B cell (primary cell): ENCODE data around the gene CCN5. TPM values are rescaled to one million over a fixed set of nuclear protein-coding genes. Genes with fewer than 3 reads are reported as not detected.

Experiments
- ATAC-seq: fragments of 200-7000 bp; cut with Tn5 transposase; one replicate; pipeline ENCODE4 v1.10.0; 2021; ENCODE audit warnings: low read depth, mild to moderate bottlenecking, moderate number of reproducible peaks, moderate library complexity
- CTCF ChIA-PET: fragments of 350-600 bp; sonication (Branson Sonifier 250); formaldehyde crosslinking; loops from one replicate; lab custom pipeline; 2021; ENCODE audit warnings: antibody characterized with exemption, inconsistent platforms; lab: Charles Lee
- POLR2A ChIA-PET: fragments of 350-600 bp; sonication (Branson Sonifier 250); formaldehyde crosslinking; loops from one replicate; lab custom pipeline; 2021; ENCODE audit warnings: antibody characterized with exemption; lab: Charles Lee
- DNase-seq: peaks from one replicate; pipeline ENCODE4 v3.0.0; 2013
- H2AFZ ChIP-seq: 2 replicates; pipeline ENCODE4 v1.6.1; 2012; ENCODE audit warnings: mild to moderate bottlenecking, low read depth, low read length; ENCODE audit not compliant: insufficient read depth, poor library complexity, severe bottlenecking
- H3K27ac ChIP-seq, 2 donors: 1 replicate in 1 of 2; 2 replicates in 1 of 2; pipeline ENCODE4 v1.5.1; 2012 to 2013; ENCODE audit warnings: low read length in 2 of 2, mild to moderate bottlenecking in 2 of 2, moderate library complexity in 1 of 2
- H3K27me3 ChIP-seq, 4 experiments: fragments of 200-600 bp in 1 of 4; sonication (generic) in 1 of 4; replicated peaks in 1 of 4; 1 replicate in 2 of 4; 2 replicates in 2 of 4; pipeline versions ENCODE4 v1.6.1 to v1.7.0; 2013 to 2016; ENCODE audit warnings: low read length in 3 of 4, mild to moderate bottlenecking in 2 of 4, mixed read lengths in 1 of 4, moderate library complexity in 1 of 4; ENCODE audit not compliant: insufficient read depth in 4 of 4, control insufficient read depth in 3 of 4; ENCODE audit errors: control extremely low read depth in 1 of 4
- H3K36me3 ChIP-seq, 2 experiments: replicated peaks in 1 of 2; 1 replicate in 1 of 2; 2 replicates in 1 of 2; pipeline versions ENCODE4 v1.6.1 to v1.7.1; 2013; ENCODE audit warnings: low read length in 1 of 2; ENCODE audit not compliant: insufficient read depth in 2 of 2, control insufficient read depth in 1 of 2; ENCODE audit errors: control extremely low read depth in 1 of 2, extremely low read depth in 1 of 2
- H3K4me1 ChIP-seq, 2 donors: fragments of 200-600 bp in 1 of 2; sonication (generic) in 1 of 2; 1 replicate in 1 of 2; 2 replicates in 1 of 2; pipeline versions ENCODE4 v1.5.1 to v1.6.1; 2013 to 2017; ENCODE audit warnings: low read length in 2 of 2; ENCODE audit not compliant: control insufficient read depth in 2 of 2, insufficient read depth in 2 of 2
- H3K4me2 ChIP-seq: replicated peaks from 2 replicates; pipeline ENCODE3; 2012; ENCODE audit warnings: mild to moderate bottlenecking, low read depth, low read length; ENCODE audit not compliant: poor library complexity, severe bottlenecking
- H3K4me3 ChIP-seq, 5 experiments: fragments of 200-600 bp in 1 of 5; sonication (generic) in 1 of 5; 1 replicate in 3 of 5; 2 replicates in 2 of 5; pipeline versions ENCODE4 v1.5.1 to v1.7.0; 2011 to 2016; ENCODE audit warnings: low read length in 4 of 5, mild to moderate bottlenecking in 4 of 5, low read depth in 2 of 5, control low read depth in 1 of 5, moderate library complexity in 1 of 5; ENCODE audit not compliant: insufficient read depth in 1 of 5; ENCODE audit errors: control extremely low read depth in 1 of 5, extremely low read depth in 1 of 5
- H3K79me2 ChIP-seq: fragments of 200-600 bp; sonication (generic); one replicate; pipeline ENCODE4 v1.6.0; 2016; ENCODE audit warnings: low read length; ENCODE audit not compliant: control insufficient read depth, insufficient read depth
- H3K9ac ChIP-seq: fragments of 200-600 bp; sonication (generic); 2 replicates; pipeline ENCODE4 v1.6.1; 2017; ENCODE audit warnings: mild to moderate bottlenecking, low read length, moderate library complexity
- H3K9me3 ChIP-seq, 3 donors: one replicate each; pipeline versions ENCODE4 v1.6.1 to v1.7.1; 2013; ENCODE audit warnings: low read length in 2 of 3; ENCODE audit not compliant: control insufficient read depth in 2 of 3, insufficient read depth in 1 of 3; ENCODE audit errors: control extremely low read depth in 1 of 3
- H4K20me1 ChIP-seq: 2 replicates; pipeline ENCODE4 v1.6.0; 2012; ENCODE audit warnings: mild to moderate bottlenecking, low read length; ENCODE audit not compliant: insufficient read depth, control insufficient read depth, poor library complexity, severe bottlenecking
- H3K27ac Mint-ChIP-seq: one replicate; pipeline ENCODE4 v1.8.0; 2021; ENCODE audit warnings: mixed read lengths
- H3K27me3 Mint-ChIP-seq: one replicate; pipeline ENCODE4 v1.8.0; 2021; ENCODE audit warnings: mixed read lengths
- H3K4me1 Mint-ChIP-seq: one replicate; pipeline ENCODE4 v1.8.0; 2021; ENCODE audit warnings: mixed read lengths
- H3K4me3 Mint-ChIP-seq: one replicate; pipeline ENCODE4 v1.8.0; 2021; ENCODE audit warnings: mixed read lengths
- H3K9me3 Mint-ChIP-seq: one replicate; pipeline ENCODE4 v1.8.0; 2022; ENCODE audit warnings: mixed read lengths; ENCODE audit not compliant: insufficient read depth
- CTCF ChIP-seq: fragments of 200-600 bp; IDR thresholded peaks from one replicate; pipeline ENCODE4 v1.8.0; 2022; ENCODE audit warnings: antibody characterized with exemption, mild to moderate bottlenecking
- EZH2 ChIP-seq: IDR thresholded peaks from 2 replicates; pipeline ENCODE4 v1.6.1; 2012; ENCODE audit warnings: borderline replicate concordance, low read depth, mild to moderate bottlenecking, moderate library complexity, low read length; ENCODE audit not compliant: insufficient read depth, poor library complexity, severe bottlenecking
- WGBS: methylation state at CpG from one replicate; pipeline ENCODE4 v1.1.5; 2013; ENCODE audit warnings: missing lambda C conversion rate; ENCODE audit not compliant: insufficient coverage; 5-methylcytosine and 5-hydroxymethylcytosine counted together
- intact Hi-C: fragments of 100-400 bp; cut with micrococcal nuclease; formaldehyde crosslinking; loops from one replicate; pipeline ENCODE4 v1.10.0; 2022
- polyA plus RNA-seq: library from polyadenylated mRNA; depleted of rRNA; stranded (reverse); fragments of >200 nt; gene quantifications from 2 replicates; pipeline ENCODE4 v1.2.3, GENCODE V29; 2012
- total RNA-seq, 2 donors: library from RNA; stranded (reverse); fragments of 120-200 nt in 1 of 2; gene quantifications; 1 replicate in 1 of 2; 2 replicates in 1 of 2; pipeline versions ENCODE4 v1.2.3 to v1.2.4, GENCODE V29; 2013 to 2022

The CCN5 gene
- total and polyA plus RNA-seq, 2 donors (not counting 1 experiment from before 2014, with no cell fraction given): not detected

GRCh38 chr20:44769481-44769863 is 54.3 kb downstream of the CCN5 start:
- H3K4me3 ChIP-seq: no peak overlapping the region
- H3K9ac ChIP-seq: no peak overlapping the region
- Mint-ChIP-seq H3K27me3 (peaks cover 18% of the 10 kb centered on the region), H3K27ac (no peak overlapping the region), H3K4me3 (no peak overlapping the region), H3K4me1 (peaks cover 15% of the 10 kb centered on the region), H3K9me3 (no peaks in the 10 kb centered on the region)
- no peaks in the 10 kb centered on the region for H3K79me2 ChIP-seq
- peaks cover 5 to 9% of the 10 kb centered on the region in 2 donors for H3K4me1 ChIP-seq
- TF ChIP-seq EZH2 (no peak), CTCF (no peak)
- no CpG with 5 or more reads among the region's 5 CpGs for WGBS
- H2AFZ ChIP-seq: peak overlapping the region; percentile 32
- DNase-seq (no peak), ATAC-seq (no peak)
- H3K9me3 ChIP-seq: peaks cover 0 to 5% (median 0%) of the 10 kb centered on the region in 3 donors
- intact Hi-C loops: no loop called here
- no peak overlapping the region for H3K4me2 ChIP-seq
- no peaks in the 10 kb centered on the region for H3K36me3 ChIP-seq
- H3K27ac ChIP-seq: no peak overlapping the region
- peaks cover 0 to 3% (median 0%) of the 10 kb centered on the region in 4 experiments for H3K27me3 ChIP-seq
- no peaks in the 10 kb centered on the region for H4K20me1 ChIP-seq
- ChIA-PET CTCF (no interaction called here), POLR2A (no interaction called here)

- H3K27ac Mint-ChIP-seq: no peak overlapping the region
- ChIA-PET POLR2A (no interaction called here), CTCF (interaction anchor here (1.0 kb wide), 1 partner anchor 86 kb away, joined by 3 read pairs; no protein-coding TSS in a partner anchor)
- 53% methylated on average over 4 of the region's 11 CpGs for WGBS
- no peaks in the 10 kb centered on the region for H4K20me1 ChIP-seq
- H3K4me2 ChIP-seq: no peak overlapping the region
- no peaks in the 10 kb centered on the region for H3K9me3 Mint-ChIP-seq
- peaks cover 14% of the 10 kb centered on the region for H3K27me3 Mint-ChIP-seq
- H3K36me3 ChIP-seq: no peaks in the 10 kb centered on the region
- H3K4me3 Mint-ChIP-seq: no peak overlapping the region
- no peak overlapping the region for H2AFZ ChIP-seq
- H3K9me3 ChIP-seq: peaks cover 0 to 5% (median 0%) of the 10 kb centered on the region in 3 donors
- H3K4me1 ChIP-seq: peaks cover 5 to 9% of the 10 kb centered on the region in 2 donors
- peaks cover 15% of the 10 kb centered on the region for H3K4me1 Mint-ChIP-seq
- no peak overlapping the region for H3K27ac ChIP-seq
- H3K79me2 ChIP-seq: no peaks in the 10 kb centered on the region
- intact Hi-C loops: no loop called here
- ATAC-seq: no peak
- no peak overlapping the region for H3K4me3 ChIP-seq
- H3K9ac ChIP-seq: no peak overlapping the region
- H3K27me3 ChIP-seq: peaks cover 0 to 5% (median 0%) of the 10 kb centered on the region in 4 experiments
- no peak for TF ChIP-seq EZH2
- no peak for TF ChIP-seq CTCF
- DNase-seq: no peak
Observed at GRCh38 chr20:44770484-44771171, 55.5 kb downstream of the CCN5 start.
